ENCODE measurements around the gene SCAPER. TPM values are rescaled to one million over a fixed set of nuclear protein-coding genes. Genes with fewer than 3 reads are reported as not detected.
"Not testable (repeated sequence)": the region's sequence is repeated elsewhere in the genome, so short reads cannot be mapped to it uniquely, and the experiment has no call there.

Gene SCAPER
- polyA plus RNA-seq, 4 donors = 8.1 to 25.9 (median 14.0) TPM

DNA sequence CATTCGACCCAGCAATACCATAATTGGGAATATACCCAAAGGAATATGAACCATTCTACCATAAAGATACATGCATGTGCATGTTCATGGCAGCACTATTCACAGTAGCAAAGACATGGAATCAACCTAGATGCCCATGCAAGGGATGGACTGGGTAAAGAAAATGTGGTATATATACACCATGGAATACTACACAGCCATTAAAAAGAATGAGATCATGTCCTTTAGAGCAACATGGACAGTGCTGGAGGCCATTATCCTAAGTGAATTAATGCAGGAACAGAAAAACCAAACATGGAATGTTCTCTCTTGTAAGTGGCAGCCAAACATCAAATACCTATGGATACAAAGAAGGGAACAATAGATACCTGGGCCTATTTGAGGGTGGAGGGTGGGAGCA is 601.2 kb downstream of the SCAPER start:
- FAIRE-seq (no peak), DNase-seq (no peak)
- no peak overlapping the region for H3K27ac ChIP-seq (ENCODE audit: low read depth in 1 of 3, low read length in 2 of 3)
- WGBS, 3 donors = 87 to 90% (median 90%) methylated on average over 1 of the region's 1 CpG
- peaks cover 0 to 5% of the 10 kb centered on the region in 2 donors for H3K9me3 ChIP-seq (ENCODE audit: control insufficient read depth in 2 of 2, insufficient read depth in 1 of 2, low read depth in 1 of 2, low read length in 1 of 2)
- H3K4me3 ChIP-seq (ENCODE audit: low read depth in 1 of 3, low read length in 3 of 3) = no peak overlapping the region
- H3K4me1 ChIP-seq (ENCODE audit: control insufficient read depth in 3 of 3, insufficient read depth in 2 of 3, low read depth in 1 of 3, low read length in 2 of 3) = peaks cover 2 to 4% (median 3%) of the 10 kb centered on the region in 3 donors
- no peaks in the 10 kb centered on the region for H3K27me3 ChIP-seq (ENCODE audit: control insufficient read depth in 3 of 3, insufficient read depth in 3 of 3, low read length in 3 of 3)
- peaks cover 0 to 5% (median 0%) of the 10 kb centered on the region in 3 donors for H3K36me3 ChIP-seq (ENCODE audit: control insufficient read depth in 3 of 3, insufficient read depth in 2 of 3, low read depth in 1 of 3, low read length in 3 of 3)

DNA sequence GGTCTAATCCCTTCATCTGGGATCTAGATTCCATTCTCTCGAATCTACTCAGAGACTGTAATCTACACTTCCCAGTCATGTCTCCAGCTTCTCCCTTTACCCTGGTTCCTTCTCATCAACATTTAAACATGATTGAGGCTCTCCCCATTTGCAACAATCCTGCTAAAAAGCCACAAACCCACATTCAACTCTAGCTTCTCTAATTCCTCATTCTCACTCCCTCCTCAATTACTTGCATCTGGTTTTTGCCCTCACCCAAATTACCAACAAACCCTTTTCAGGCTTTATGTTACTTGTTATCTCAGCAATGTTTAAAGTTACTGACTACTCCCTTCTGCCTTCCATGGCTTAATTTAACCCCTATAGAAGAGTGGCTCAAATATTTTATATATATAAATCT is 605.4 kb downstream of the SCAPER start:
- Histone ChIP-seq H3K4me1 (ENCODE audit: control insufficient read depth in 3 of 3, insufficient read depth in 2 of 3, low read depth in 1 of 3, low read length in 2 of 3) (peaks cover 2 to 4% (median 3%) of the 10 kb centered on the region in 3 donors), H3K9me3 (ENCODE audit: control insufficient read depth in 2 of 2, insufficient read depth in 1 of 2, low read depth in 1 of 2, low read length in 1 of 2) (peaks cover 0 to 5% of the 10 kb centered on the region in 2 donors), H3K27me3 (ENCODE audit: control insufficient read depth in 3 of 3, insufficient read depth in 3 of 3, low read length in 3 of 3) (no peaks in the 10 kb centered on the region), H3K4me3 (ENCODE audit: low read depth in 1 of 3, low read length in 3 of 3) (no peak overlapping the region), H3K27ac (ENCODE audit: low read depth in 1 of 3, low read length in 2 of 3) (peak overlapping the region in 1 of 3 donors; percentile 5), H3K36me3 (ENCODE audit: control insufficient read depth in 3 of 3, insufficient read depth in 2 of 3, low read depth in 1 of 3, low read length in 3 of 3) (peaks cover 0 to 2% (median 0%) of the 10 kb centered on the region in 3 donors)
- DNase-seq = no peak
- no peak for FAIRE-seq
- 69 to 86% (median 80%) methylated on average over 1 of the region's 1 CpG for WGBS, 3 donors

DNA sequence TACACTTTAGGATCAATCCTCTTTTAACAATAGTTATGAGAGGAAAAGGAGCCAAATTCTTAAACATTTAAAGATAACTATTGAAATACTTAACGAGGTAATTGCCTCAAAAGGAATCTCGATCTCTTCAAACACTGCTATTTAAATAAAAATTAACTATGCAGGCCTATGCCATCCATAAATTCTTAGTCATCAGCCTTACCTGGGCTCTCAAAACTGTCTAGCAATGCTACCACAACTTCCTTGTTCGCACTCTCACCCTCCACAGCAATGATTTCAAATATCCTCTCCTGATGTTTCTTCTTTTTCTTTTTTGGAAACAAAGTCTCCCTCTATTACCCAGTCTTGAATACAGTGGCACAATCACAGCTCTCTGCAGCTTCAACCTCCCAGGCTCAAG is 606.2 kb downstream of the SCAPER start:
- H3K36me3 ChIP-seq (ENCODE audit: control insufficient read depth in 3 of 3, insufficient read depth in 2 of 3, low read depth in 1 of 3, low read length in 3 of 3) = peaks cover 0 to 2% (median 0%) of the 10 kb centered on the region in 3 donors
- peaks cover 0 to under 1% of the 10 kb centered on the region in 2 donors for H3K9me3 ChIP-seq (ENCODE audit: control insufficient read depth in 2 of 2, insufficient read depth in 1 of 2, low read depth in 1 of 2, low read length in 1 of 2)
- H3K27me3 ChIP-seq (ENCODE audit: control insufficient read depth in 3 of 3, insufficient read depth in 3 of 3, low read length in 3 of 3) = no peaks in the 10 kb centered on the region
- no peak for FAIRE-seq
- H3K27ac ChIP-seq (ENCODE audit: low read depth in 1 of 3, low read length in 2 of 3) = peak overlapping the region in 1 of 3 donors; percentile 21
- peak; percentile 35 to 45 for DNase-seq
- H3K4me3 ChIP-seq (ENCODE audit: low read depth in 1 of 3, low read length in 3 of 3) = no peak overlapping the region
- peaks cover 2 to 4% (median 3%) of the 10 kb centered on the region in 3 donors for H3K4me1 ChIP-seq (ENCODE audit: control insufficient read depth in 3 of 3, insufficient read depth in 2 of 3, low read depth in 1 of 3, low read length in 2 of 3)
- 24 to 63% (median 47%) methylated on average over 3 of the region's 3 CpGs for WGBS, 3 donors

DNA sequence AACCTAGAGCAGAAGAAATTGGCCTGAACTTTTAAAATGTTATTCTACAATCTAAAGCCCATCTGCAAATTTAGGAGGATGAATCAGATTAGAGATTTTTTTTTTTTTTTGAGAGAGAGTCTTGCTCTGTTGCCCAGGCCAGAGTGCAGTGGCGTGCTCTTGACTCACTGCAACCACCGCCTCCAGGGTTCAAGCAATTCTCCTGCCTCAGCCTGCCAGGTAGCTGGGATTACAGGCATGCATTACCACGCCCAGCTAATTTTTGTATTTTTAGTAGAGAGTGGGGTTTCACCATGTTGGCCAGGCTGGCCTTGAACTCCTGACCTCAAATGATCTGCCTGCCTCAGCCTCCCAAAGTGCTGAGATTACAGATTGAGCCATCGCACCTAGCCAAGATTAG is 607.2 kb downstream of the SCAPER start:
- FAIRE-seq; H3K9me3 ChIP-seq (ENCODE audit: control insufficient read depth in 2 of 2, insufficient read depth in 1 of 2, low read depth in 1 of 2, low read length in 1 of 2); DNase-seq; H3K27ac ChIP-seq (ENCODE audit: low read depth in 1 of 3, low read length in 2 of 3); H3K36me3 ChIP-seq (ENCODE audit: control insufficient read depth in 3 of 3, insufficient read depth in 2 of 3, low read depth in 1 of 3, low read length in 3 of 3); H3K27me3 ChIP-seq (ENCODE audit: control insufficient read depth in 3 of 3, insufficient read depth in 3 of 3, low read length in 3 of 3); H3K4me1 ChIP-seq (ENCODE audit: control insufficient read depth in 3 of 3, insufficient read depth in 2 of 3, low read depth in 1 of 3, low read length in 2 of 3); H3K4me3 ChIP-seq (ENCODE audit: low read depth in 1 of 3, low read length in 3 of 3): not testable (repeated sequence)
- 88 to 95% (median 93%) methylated on average over 4 of the region's 4 CpGs for WGBS, 3 donors

Other genes starting within 250 kb of the SCAPER start
- 10 to 100 TPM; 11.6 to 68.9 (median 26.5) TPM for gene RCN2, start 26.4 kb upstream of the SCAPER start, polyA plus RNA-seq
- 10 to 100 TPM in 1 of 4 donors, 1 to 10 TPM in 3; 1.8 to 17.0 (median 3.2) TPM for gene PSTPIP1, start 89.8 kb upstream of the SCAPER start, polyA plus RNA-seq
- 100 to 1,000 TPM; 263 to 628 (median 343) TPM for gene TSPAN3, start 165.8 kb upstream of the SCAPER start, polyA plus RNA-seq

Measured in small intestine (tissue), 7 donors.